ENCODE measurements around the gene NMNAT3.

NMNAT3 gene

GRCh38 chr3:139689708-139690228 is 12.0 kb upstream of the NMNAT3 start:
- DNase-seq (ENCODE audit: low read depth), result no peak
- H3K4me3 ChIP-seq (ENCODE audit: low read length), result no peak overlapping the region
- TF ChIP-seq CTCF (conservative IDR thresholded peaks at IDR 0.05; ENCODE audit: low read depth, low read length), result no peak

GRCh38 chr3:139689122-139689521 is 11.3 kb upstream of the NMNAT3 start:
- H3K4me3 ChIP-seq (ENCODE audit: low read length), result no peak overlapping the region
- TF ChIP-seq CTCF (conservative IDR thresholded peaks at IDR 0.05; ENCODE audit: low read depth, low read length), result no peak
- no peak for DNase-seq (ENCODE audit: low read depth)

GRCh38 chr3:139687431-139687830 is 9.7 kb upstream of the NMNAT3 start:
- no peak for TF ChIP-seq CTCF (conservative IDR thresholded peaks at IDR 0.05; ENCODE audit: low read depth, low read length)
- no peak for DNase-seq (ENCODE audit: low read depth)
- no peak overlapping the region for H3K4me3 ChIP-seq (ENCODE audit: low read length)

- no peak overlapping the region for H3K4me3 ChIP-seq (ENCODE audit: low read length)
- no peak for TF ChIP-seq CTCF (conservative IDR thresholded peaks at IDR 0.05; ENCODE audit: low read depth, low read length)
- DNase-seq (ENCODE audit: low read depth), result no peak
Measured at GRCh38 chr3:139686624-139687023, 8.9 kb upstream of the NMNAT3 start.

GRCh38 chr3:139686206-139686605 is 8.4 kb upstream of the NMNAT3 start:
- no peak for TF ChIP-seq CTCF (conservative IDR thresholded peaks at IDR 0.05; ENCODE audit: low read depth, low read length)
- no peak overlapping the region for H3K4me3 ChIP-seq (ENCODE audit: low read length)
- no peak for DNase-seq (ENCODE audit: low read depth)

- no peak for TF ChIP-seq CTCF (conservative IDR thresholded peaks at IDR 0.05; ENCODE audit: low read depth, low read length)
- no peak overlapping the region for H3K4me3 ChIP-seq (ENCODE audit: low read length)
- no peak for DNase-seq (ENCODE audit: low read depth)
Measured at GRCh38 chr3:139679220-139679775, 1.5 kb upstream of the NMNAT3 start.

DNA sequence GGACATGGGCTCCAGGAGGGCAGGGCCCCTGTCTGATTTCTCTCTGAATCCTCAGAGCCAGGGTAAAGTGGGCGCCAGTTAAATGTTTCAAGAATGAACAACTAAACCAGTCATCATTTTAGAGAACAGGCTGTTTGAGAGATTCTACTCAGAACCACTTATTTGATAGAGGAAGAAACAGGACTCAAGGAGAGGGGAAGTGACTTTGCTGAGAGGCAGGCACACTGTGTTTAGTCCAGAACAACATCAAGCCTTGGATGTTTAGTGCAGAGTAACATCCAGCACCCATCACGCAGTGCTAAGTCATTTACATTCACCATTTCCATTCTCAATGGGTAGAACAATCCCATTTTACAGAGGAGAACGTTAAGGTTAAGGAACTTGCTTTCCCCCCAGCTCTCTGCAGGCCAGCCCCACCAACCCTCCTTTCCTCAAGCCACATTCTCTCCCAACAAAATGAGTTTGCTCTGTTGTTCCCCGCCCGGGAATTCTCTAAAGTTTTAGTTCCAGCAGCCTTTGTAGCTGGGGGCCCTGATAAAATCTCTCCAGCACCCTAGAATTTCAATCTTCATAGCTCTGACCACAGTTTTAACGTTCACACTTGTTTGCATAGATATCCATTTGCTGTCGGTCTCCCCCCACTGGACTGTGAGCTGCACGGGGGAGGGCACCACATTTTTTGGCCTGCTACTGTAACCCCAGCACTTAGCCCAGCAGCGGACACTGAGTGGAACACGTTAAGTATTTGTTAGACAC is 962 bp downstream of the NMNAT3 start:
- TF ChIP-seq CTCF (conservative IDR thresholded peaks at IDR 0.05; ENCODE audit: low read depth, low read length), result no peak
- H3K4me3 ChIP-seq (ENCODE audit: low read length), result peak overlapping the region; percentile 77
- no peak for DNase-seq (ENCODE audit: low read depth)

Measured in retinal pigment epithelial cell (primary cell).